NCI-H146 (cell line): ENCODE measurements around the gene IL23R.

Source experiments
- DNase-seq: peaks from one replicate; lab custom pipeline; 2025; lab: John Stamatoyannopoulos, UW

IL23R gene

GRCh38 chr1:67149179-67149770 is 17.0 kb upstream of the IL23R start:
- peak; percentile 68 for DNase-seq

DNA sequence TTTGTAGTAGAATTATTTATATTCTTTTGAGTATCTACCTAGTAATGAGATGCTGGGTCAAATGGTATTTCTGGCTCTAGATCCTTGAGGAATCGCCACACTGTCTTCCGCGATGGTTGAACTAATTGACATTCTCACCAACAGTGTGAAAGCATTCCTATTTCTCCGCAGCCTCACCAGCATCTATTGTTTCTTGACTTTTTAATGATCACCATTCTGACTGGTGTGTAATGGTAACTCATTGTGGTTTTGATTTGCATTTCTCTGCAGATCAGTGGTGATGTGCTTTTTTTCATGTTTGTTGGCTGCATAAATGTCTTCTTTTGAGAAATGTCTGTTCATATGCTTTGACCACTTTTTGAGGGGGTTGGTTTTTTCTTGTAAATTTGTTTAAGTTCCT is 15.3 kb upstream of the IL23R start:
- no peak for DNase-seq

DNA sequence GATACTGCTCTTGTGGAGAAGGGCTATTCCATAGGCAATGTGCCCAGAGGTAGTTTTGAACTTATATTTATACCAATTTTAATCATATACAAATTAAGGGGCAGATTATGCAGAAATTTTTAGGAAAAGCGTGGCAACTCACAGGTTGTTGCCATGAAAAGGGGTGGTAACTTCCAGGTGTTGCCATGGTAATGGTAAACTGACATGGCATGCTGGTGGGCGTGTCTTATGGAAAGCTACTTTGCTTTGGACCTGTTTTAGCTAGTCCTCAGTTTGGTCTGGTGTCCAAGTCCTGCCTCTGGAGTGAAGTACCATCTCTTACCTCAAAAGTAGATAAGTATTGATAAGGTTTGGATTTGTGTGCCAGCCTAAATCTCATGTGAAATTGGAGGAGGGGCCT is 7.9 kb upstream of the IL23R start:
- no peak for DNase-seq

GRCh38 chr1:67159233-67159632 is 7.0 kb upstream of the IL23R start:
- DNase-seq, result no peak

- peak; percentile 2 for DNase-seq
Measured at GRCh38 chr1:67162954-67163353, 3.3 kb upstream of the IL23R start.

GRCh38 chr1:67165468-67166041 is 699 bp upstream of the IL23R start:
- DNase-seq, result no peak

DNA sequence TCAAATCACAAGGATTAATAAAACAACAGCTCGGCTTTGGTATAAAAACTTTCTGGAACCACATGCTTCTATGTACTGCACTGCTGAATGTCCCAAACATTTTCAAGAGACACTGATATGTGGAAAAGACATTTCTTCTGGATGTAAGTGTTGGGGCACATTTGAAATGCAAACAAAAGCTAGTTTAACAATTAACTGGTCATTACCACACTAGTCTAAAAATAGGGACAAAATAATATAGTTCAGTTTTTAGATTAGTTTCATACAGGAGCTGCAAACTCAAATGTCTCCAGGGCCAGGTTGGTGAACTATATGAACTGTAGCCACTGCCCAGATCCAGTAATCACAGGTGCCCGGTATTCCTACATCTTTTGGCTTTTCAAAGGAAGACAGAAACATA is 3.2 kb downstream of the IL23R start:
- no peak for DNase-seq

DNA sequence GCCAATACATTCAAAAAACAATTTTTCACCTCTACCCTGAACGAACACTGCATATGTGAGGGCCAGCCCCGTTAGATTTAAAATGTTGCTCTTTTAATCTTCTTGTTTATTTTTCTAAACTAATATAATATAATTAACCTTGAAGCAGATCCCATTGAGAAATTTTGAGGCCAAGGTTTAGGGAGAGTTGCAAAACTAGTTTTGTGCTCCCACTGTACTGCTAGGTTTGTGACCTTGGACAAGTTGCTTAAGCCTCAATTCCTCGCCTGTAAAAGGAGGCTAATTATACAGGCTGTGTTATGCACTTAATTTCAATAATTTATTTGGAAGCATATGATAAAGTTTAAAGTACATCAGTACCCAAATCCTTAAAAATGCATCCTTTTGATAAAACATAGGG is 3.7 kb downstream of the IL23R start:
- no peak for DNase-seq

DNA sequence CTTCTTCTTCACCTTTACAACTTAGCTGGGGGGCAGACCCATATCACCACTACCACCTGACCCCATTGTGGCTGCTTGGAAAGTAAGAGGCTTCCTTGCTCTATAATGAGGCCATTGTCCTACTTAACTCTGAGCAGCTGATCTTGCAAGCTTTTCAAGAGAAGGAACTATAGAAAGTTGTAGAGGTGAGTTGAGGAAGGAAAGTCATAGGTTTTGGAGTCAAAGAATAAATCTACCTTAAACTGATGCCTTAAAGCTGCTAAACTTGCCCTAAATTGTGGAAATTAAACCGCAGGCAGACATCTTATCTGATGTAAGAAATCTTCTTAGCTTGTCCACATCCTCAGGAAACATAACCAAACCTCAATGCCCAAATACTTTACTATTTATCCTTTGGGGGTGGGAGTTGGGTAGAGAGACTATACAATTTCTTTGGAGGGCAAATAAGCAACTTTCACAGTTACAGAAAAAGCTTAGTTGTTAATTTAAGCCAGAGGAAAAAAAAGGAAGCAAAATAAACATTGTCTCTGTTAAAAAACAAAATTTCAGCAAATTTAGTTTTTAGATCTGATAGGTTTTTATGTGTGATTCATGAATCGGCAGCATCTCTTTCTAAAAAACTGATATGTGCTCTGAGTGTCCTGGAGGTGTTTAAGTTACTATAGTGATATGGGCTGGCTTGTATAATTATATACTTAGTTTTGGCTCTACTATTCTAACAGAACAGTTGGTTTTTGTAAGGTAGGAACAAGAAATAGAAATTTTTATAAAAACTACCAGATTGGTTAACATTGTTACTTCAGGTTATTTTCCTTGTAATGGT is 4.7 kb downstream of the IL23R start:
- DNase-seq, result no peak

- no peak for DNase-seq
Measured at GRCh38 chr1:67171574-67171955, 5.3 kb downstream of the IL23R start.

GRCh38 chr1:67171978-67172377 is 5.7 kb downstream of the IL23R start:
- DNase-seq, result no peak

- no peak for DNase-seq
Measured at GRCh38 chr1:67173988-67174387, 7.7 kb downstream of the IL23R start.

DNA sequence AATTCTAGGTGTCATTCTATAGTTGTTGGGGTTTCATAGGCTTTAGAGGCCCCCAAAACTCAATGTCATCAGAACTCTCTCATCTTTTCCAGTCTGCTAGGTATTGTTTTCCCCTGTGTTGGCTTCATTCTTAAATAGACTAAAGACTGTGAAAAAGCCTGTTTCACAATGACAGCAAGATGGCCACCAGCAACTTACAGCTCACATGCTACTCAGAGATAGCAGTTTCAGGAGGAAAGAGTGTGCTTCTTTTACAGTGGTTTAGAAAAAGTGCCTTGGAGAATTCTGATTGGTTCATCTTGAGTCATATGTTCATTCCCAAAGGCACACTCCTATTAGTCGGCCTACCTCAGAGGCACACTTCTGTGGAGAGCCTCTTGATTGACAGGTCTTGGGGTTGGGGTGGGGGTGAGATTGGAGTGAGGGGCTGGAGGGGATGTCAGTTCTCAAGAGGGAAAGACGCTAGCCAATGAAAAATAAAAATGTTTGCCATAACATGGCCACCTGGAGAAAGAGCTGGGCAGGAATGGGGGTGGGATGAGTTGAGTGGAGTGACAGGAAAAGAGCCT is 8.5 kb downstream of the IL23R start:
- DNase-seq, result no peak

DNA sequence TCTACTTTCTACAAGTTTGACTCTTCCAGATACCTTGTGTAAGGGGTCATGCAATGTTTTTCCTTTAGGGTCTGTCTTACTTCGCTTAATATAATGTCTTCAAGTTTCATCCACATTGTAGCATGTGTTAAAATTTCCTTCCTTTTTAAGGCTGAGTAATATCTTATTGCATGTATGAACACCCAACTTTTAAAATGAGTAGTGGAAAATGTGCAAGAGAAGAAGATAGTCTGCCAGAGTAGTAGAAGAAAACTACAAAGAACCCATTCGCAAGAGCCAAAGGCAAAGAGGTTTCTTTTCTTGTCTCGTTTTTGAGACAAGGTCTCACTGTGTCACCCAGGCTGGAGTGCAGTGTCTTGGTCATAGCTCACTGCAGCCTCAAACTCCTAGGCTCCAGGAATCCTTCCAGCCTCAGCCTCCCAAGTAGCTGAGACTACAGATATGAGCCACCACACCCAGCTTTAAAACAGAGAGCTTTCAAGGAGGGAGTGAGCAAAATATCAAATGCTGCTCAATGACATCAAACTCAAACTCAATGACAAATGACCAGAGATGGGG is 9.4 kb downstream of the IL23R start:
- DNase-seq, result no peak

DNA sequence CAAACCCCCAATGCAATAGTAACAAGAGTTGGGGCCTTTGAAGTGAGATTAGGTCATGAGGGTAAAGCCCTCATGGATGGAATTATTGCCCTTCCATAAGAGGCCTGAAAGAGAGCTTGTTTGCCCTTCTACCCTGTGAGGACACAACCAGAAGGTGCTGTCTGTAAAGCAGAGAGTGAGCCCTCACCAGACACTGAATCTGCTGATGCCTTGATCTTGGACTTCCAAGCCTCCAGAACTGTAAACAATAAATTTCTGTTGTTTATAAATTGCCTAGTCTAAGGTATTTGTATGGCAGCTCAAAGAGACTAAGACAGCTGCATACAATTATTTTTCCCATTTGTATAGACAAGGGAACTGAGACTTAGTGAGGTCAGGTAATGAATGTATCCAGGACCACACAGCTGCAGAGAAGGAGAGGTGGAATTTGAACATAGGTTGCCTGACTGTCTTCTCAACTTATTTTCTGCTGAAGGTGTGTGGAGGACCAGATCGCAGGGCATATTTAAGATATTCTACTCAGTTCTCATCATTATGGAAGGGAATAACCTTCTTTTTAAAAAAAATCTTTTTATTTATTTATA is 18.7 kb downstream of the IL23R start:
- DNase-seq, result no peak

- DNase-seq, result no peak
Measured at GRCh38 chr1:67188137-67188536, 21.9 kb downstream of the IL23R start.

DNA sequence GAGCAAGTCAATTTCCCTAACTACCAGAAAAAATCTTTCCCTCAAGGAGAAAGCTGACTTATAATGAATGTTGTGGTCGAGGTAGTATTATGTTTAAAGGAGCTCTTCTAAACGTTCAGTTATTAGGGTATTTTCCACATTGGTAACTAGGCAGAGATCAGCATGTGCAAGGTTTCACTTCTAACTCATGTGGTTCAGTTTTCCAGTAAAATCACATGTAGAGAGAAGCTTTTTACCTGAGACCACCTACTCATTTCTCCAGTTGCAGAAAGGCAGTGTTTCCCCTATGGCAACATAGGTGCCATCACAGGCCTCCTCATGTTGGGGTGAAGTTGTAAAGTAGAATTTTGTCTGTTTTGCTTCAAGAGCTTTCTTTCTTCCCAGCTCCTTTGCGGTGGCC is 23.7 kb downstream of the IL23R start:
- no peak for DNase-seq

GRCh38 chr1:67190410-67190809 is 24.2 kb downstream of the IL23R start:
- DNase-seq, result no peak

- DNase-seq, result no peak
Measured at GRCh38 chr1:67190942-67191341, 24.7 kb downstream of the IL23R start.

- DNase-seq, result no peak
Measured at GRCh38 chr1:67191668-67192520, 25.6 kb downstream of the IL23R start.

- no peak for DNase-seq
Measured at GRCh38 chr1:67192902-67193301, 26.6 kb downstream of the IL23R start.

DNA sequence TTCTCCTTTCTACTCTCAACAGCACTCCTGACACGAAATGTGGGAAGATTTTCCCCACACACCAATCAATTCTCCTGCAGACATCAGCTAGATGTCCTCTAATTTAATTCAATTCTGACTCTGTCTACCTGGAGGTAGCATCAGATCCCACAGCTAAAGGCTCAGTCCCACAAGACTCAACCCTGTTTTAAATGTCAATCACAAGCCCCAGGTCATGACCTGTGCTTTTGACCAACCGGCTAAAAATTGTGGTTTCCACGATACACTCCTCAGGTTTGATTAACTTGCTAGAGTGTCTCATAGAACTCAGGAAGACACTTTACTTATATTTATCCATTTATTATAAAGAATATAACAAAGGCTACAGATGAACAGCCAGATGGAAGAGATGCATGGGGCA is 27.4 kb downstream of the IL23R start:
- DNase-seq, result no peak
